Pancreas (tissue), 10 donors: ENCODE measurements around the gene GNG13. TPM values are rescaled to one million over a fixed set of nuclear protein-coding genes. Genes with fewer than 3 reads are reported as not detected.

Experiments
- ATAC-seq, 4 donors: fragments of 200-7000 bp; cut with Tn5 transposase; one replicate each; pipeline versions ENCODE4 v1.8.0 to v1.9.1; 2020; ENCODE audit warnings: mild to moderate bottlenecking in 4 of 4, moderate library complexity in 4 of 4
- DNase-seq, 6 donors: peaks; one replicate each; pipeline ENCODE4 v3.0.0-alpha.2; 2020
- FAIRE-seq: peaks from 2 replicates; lab custom pipeline; 2012; peaks lifted over from hg19 to GRCh38; lab: Jason Lieb, UNC
- H3K27ac ChIP-seq, 4 donors: fragments of 200-600 bp; sonication (generic); 1 replicate in 3 of 4; 2 replicates in 1 of 4; pipeline versions ENCODE4 v1.5.0 to v1.8.0; 2020
- H3K27me3 ChIP-seq, 4 donors: fragments of 200-600 bp; one replicate each; pipeline ENCODE4 v1.8.0; 2021
- H3K36me3 ChIP-seq, 3 donors: fragments of 200-600 bp; sonication (generic) in 1 of 3; one replicate each; pipeline versions ENCODE4 v1.5.0 to v1.8.0; 2020 to 2021
- H3K4me1 ChIP-seq, 3 donors: fragments of 200-600 bp; one replicate each; pipeline ENCODE4 v1.8.0; 2021
- H3K4me3 ChIP-seq, 4 donors: fragments of 200-600 bp; sonication (generic) in 2 of 4; one replicate each; pipeline versions ENCODE4 v1.5.0 to v1.8.0; 2020 to 2021
- H3K9me3 ChIP-seq, 4 donors: fragments of 200-600 bp; one replicate each; pipeline ENCODE4 v1.8.0; 2021
- WGBS, 2 donors: extraction: QIAGEN DNeasy Blood & Tissue Kit; methylation state at CpG; one replicate each; pipeline ENCODE4 v1.1.7; 2013; 5-methylcytosine and 5-hydroxymethylcytosine counted together
- intact Hi-C, 3 donors: fragments of 100-400 bp; cut with DNase I; formaldehyde crosslinking; loops; one replicate each; pipeline versions ENCODE4 v1.11.1 to v1.14.2; 2022
- polyA plus RNA-seq, 2 donors: library from polyadenylated mRNA; stranded (reverse); fragments of 200-250 nt; gene quantifications; one replicate each; pipeline ENCODE4 v1.2.3, GENCODE V29; 2013
- total RNA-seq, 6 donors: library from RNA; stranded (reverse); fragmentation: NEBNext Ultra II Directional in 4 of 6; extraction: Animal tissue kit (Norgen Biotek cat#: 25700) in 4 of 6; gene quantifications; one replicate each; pipeline versions ENCODE4 v1.2.1 to v1.2.4, GENCODE V29; 2021 to 2023
- TF ChIP-seq, protein P1 (sequence below), 4 donors: fragments of 200-600 bp; sonication (generic) in 3 of 4; IDR thresholded peaks; one replicate each; pipeline versions ENCODE4 v1.5.0 to v1.8.0; 2021; ENCODE audit warnings: antibody characterized with exemption in 4 of 4
- donor health status: healthy with polysubstance abuse.
- donor health status: DM: no; HTN: no; CAD: no; lungs with moderate emphysema.
- donor health status: DM: no; HTN: no; CAD: no.
- donor health status: control.
- donor health status: control.
- donor health status: Bipolar disorder and iron deficiency.
- donor health status: DM: yes; HTN: yes; CAD: no.
- donor health status: DM: no; HTN: no; CAD: no.
- donor health status: DM: no; HTN: no; CAD: no.
- donor health status: DM: yes; HTN: yes; CAD: no.

Gene GNG13
- total and polyA plus RNA-seq, 8 donors = not detected

DNA sequence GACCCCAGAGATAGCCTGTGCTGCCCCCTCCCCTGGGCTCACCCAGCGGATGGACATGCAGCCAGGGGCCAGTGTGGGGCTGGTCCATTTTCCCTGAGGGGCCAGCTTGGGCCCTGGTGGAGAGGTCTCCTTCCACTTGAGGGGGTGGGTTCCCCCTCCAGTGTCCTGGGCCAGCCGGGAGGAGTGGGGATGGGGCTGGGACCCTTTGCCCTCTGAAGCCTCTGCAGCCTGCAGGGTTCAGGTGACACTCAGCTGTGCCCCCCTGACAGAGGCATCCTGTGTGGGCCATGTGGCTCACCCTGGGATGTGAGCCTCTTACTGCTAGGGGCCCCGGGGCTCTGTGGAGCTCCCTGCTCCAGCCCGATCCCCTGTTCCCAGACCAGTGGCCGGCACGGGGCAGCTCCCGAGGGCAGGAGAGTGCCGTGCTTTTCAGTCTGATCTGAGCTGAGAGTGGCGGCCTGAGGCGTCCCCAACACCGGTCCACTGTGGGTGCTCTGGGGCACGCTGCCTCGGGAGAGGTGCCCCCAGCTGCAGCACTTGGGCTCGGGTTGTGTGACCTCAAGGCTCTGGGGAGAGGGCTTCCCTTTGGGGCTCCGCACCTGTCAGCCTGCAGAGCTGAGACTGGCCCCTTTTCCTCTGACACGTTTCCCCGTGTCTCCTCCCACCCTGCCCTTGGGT lies 439 bp upstream of the GNG13 start:
- H3K27ac ChIP-seq = no peak overlapping the region
- H3K4me1 ChIP-seq = no peaks in the 10 kb centered on the region
- H3K4me3 ChIP-seq = no peak overlapping the region
- H3K9me3 ChIP-seq = no peaks in the 10 kb centered on the region
- no peaks in the 10 kb centered on the region for H3K36me3 ChIP-seq
- TF ChIP-seq, protein P1, sequence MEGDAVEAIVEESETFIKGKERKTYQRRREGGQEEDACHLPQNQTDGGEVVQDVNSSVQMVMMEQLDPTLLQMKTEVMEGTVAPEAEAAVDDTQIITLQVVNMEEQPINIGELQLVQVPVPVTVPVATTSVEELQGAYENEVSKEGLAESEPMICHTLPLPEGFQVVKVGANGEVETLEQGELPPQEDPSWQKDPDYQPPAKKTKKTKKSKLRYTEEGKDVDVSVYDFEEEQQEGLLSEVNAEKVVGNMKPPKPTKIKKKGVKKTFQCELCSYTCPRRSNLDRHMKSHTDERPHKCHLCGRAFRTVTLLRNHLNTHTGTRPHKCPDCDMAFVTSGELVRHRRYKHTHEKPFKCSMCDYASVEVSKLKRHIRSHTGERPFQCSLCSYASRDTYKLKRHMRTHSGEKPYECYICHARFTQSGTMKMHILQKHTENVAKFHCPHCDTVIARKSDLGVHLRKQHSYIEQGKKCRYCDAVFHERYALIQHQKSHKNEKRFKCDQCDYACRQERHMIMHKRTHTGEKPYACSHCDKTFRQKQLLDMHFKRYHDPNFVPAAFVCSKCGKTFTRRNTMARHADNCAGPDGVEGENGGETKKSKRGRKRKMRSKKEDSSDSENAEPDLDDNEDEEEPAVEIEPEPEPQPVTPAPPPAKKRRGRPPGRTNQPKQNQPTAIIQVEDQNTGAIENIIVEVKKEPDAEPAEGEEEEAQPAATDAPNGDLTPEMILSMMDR (IDR thresholded peaks at IDR 0.05) = no peak
- DNase-seq (peak in 1 of 6 donors; percentile 64), ATAC-seq (peak in 1 of 4 donors; percentile 11), FAIRE-seq (no peak)
- intact Hi-C loops = no loop called here
- H3K27me3 ChIP-seq = peaks cover 0 to 13% (median 0%) of the 10 kb centered on the region in 4 donors
- 10 to 16% methylated on average over 17 of the region's 17 CpGs for WGBS, 2 donors

DNA sequence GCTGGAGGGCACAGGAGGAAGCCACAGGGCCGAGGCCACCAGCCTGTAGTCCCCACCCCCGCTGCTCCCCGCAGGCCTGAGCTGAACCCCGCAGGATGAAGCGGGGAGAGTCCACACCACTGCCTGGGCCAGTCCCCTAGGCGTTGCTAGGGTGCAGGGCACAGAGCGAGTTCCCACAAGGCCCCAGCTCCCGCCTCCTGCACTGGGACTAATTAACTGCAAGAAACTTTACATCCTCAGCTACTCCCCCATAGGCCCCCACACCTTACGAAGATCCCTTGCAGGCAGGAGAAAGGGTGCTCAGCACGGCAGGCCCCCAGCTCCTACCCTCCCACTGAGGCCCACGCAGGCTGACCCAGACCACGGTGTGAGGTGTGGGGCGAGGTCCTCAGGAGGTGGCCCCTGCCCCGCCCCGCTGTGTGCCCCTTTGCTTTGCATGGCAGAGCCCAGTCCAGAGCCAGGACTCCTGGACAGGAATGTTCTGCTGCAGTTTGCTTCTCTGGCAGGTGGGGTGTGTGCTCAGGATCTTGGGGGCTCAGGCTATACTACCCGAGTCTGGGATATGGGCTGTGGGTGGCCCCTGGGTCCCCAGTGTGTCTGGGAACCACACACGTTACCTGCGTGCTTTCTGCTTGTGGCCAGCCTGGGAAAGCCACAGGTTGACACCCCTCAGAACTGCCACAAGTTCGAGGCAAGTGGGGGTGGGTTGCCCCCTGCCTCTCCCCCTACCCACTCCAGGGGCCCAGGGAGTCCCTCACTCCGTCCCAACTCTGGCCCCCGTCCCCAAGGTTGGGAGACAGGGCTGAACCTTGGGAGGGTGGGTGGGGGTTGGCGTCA lies 1.2 kb downstream of the GNG13 start:
- TF ChIP-seq, protein P1 (IDR thresholded peaks at IDR 0.05) = no peak
- no peaks in the 10 kb centered on the region for H3K9me3 ChIP-seq
- DNase-seq = peak in 1 of 6 donors; percentile 62
- no peak overlapping the region for H3K27ac ChIP-seq
- FAIRE-seq = no peak
- H3K4me3 ChIP-seq = no peak overlapping the region
- ATAC-seq = no peak
- peaks cover 0 to 13% (median 0%) of the 10 kb centered on the region in 4 donors for H3K27me3 ChIP-seq
- no peaks in the 10 kb centered on the region for H3K4me1 ChIP-seq
- intact Hi-C loops = no loop called here
- no peaks in the 10 kb centered on the region for H3K36me3 ChIP-seq
- WGBS, 2 donors = 62 to 64% methylated on average over 22 of the region's 22 CpGs

DNA sequence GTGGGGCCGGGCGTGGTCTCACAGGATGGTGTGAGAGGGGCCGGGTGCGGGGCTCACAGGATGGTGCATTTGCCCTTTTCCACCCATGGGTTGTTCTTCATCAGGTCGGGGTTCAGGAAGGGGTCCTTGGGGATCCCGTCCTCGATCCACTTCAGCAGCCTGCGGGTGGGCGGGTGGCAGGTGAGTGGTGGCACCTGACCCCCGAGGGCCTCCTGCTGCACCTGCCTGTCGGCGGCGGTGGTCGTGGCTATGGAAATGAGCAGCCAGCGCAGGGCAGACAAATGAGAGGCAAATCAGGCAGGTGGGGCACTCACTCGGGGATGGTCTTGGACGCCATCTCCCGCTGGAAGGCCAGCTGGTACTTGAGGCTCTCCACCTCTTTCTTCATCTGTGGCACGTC lies 1.9 kb downstream of the GNG13 start:
- WGBS, 2 donors = 86 to 91% methylated on average over 19 of the region's 19 CpGs
- Histone ChIP-seq H3K27ac (no peak overlapping the region), H3K36me3 (no peaks in the 10 kb centered on the region), H3K9me3 (no peaks in the 10 kb centered on the region), H3K4me3 (no peak overlapping the region), H3K27me3 (peaks cover 0 to 13% (median 0%) of the 10 kb centered on the region in 4 donors), H3K4me1 (no peaks in the 10 kb centered on the region)
- TF ChIP-seq, protein P1 (IDR thresholded peaks at IDR 0.05) = no peak
- peak in 1 of 6 donors; percentile 66 for DNase-seq
- no peak for ATAC-seq
- intact Hi-C loops = no loop called here
- no peak for FAIRE-seq

DNA sequence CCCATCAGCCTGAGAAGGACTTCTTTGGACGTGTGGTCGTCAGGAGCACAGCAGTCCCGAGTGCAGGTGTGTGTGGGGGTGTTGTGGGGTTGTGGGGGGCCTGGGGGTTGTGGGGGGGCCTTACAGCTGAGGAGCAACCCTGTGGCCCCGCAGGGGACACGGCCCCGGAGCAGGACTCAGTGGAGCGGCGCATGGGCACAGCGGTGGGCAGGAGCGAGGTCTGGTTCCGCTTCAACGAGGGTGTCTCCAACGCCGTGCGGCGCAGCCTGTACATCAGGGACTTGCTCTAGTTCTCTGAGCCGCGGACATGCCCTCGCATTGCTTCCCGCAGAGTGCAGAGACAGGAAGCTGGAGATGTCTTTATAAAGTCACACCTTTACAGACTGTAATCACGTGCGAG lies 2.8 kb downstream of the GNG13 start:
- Histone ChIP-seq H3K27me3 (peaks cover 0 to 13% (median 0%) of the 10 kb centered on the region in 4 donors), H3K4me3 (no peak overlapping the region), H3K4me1 (no peaks in the 10 kb centered on the region), H3K36me3 (no peaks in the 10 kb centered on the region), H3K27ac (no peak overlapping the region), H3K9me3 (no peaks in the 10 kb centered on the region)
- no peak for FAIRE-seq
- 90 to 96% methylated on average over 22 of the region's 22 CpGs for WGBS, 2 donors
- ATAC-seq = no peak
- no peak for DNase-seq
- TF ChIP-seq, protein P1 (IDR thresholded peaks at IDR 0.05) = no peak
- intact Hi-C loops = no loop called here
